ENCODE data around the gene ZC2HC1B. TPM values are rescaled to one million over a fixed set of nuclear protein-coding genes. Genes with fewer than 3 reads are reported as not detected.

Gene ZC2HC1B
- total and polyA plus RNA-seq, 10 donors, result 0.17 to 0.85 (median 0.30) TPM; not detected in 5

GRCh38 chr6:143936778-143937667 is 72.7 kb downstream of the ZC2HC1B start:
- Histone ChIP-seq H3K9me3 (peaks cover 0 to 16% (median 7%) of the 10 kb centered on the region in 8 donors), H3K27me3 (replicated peaks in 1 of 7) (no peaks in the 10 kb centered on the region), H3K4me1 (no peaks in the 10 kb centered on the region), H3K27ac (no peak overlapping the region), H3K36me3 (peaks cover 0 to 6% (median 0%) of the 10 kb centered on the region in 6 donors), H3K4me3 (no peak overlapping the region)
- TF ChIP-seq POLR2A (IDR thresholded peaks at IDR 0.05), result no peak
- TF ChIP-seq, protein P1, sequence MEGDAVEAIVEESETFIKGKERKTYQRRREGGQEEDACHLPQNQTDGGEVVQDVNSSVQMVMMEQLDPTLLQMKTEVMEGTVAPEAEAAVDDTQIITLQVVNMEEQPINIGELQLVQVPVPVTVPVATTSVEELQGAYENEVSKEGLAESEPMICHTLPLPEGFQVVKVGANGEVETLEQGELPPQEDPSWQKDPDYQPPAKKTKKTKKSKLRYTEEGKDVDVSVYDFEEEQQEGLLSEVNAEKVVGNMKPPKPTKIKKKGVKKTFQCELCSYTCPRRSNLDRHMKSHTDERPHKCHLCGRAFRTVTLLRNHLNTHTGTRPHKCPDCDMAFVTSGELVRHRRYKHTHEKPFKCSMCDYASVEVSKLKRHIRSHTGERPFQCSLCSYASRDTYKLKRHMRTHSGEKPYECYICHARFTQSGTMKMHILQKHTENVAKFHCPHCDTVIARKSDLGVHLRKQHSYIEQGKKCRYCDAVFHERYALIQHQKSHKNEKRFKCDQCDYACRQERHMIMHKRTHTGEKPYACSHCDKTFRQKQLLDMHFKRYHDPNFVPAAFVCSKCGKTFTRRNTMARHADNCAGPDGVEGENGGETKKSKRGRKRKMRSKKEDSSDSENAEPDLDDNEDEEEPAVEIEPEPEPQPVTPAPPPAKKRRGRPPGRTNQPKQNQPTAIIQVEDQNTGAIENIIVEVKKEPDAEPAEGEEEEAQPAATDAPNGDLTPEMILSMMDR (IDR thresholded peaks at IDR 0.05 in 8 of 11, conservative IDR thresholded peaks at IDR 0.05 in 3 of 11), result no peak
- no peak for TF ChIP-seq POLR2AphosphoS5 (IDR thresholded peaks at IDR 0.05)
- DNase-seq, result no peak
- 77 to 90% (median 83%) methylated on average over 5 of the region's 5 CpGs for WGBS, 5 donors
- intact Hi-C loops (cut with DNase I; ENCODE audit: low total_unique reads), result no loop called here

GRCh38 chr6:143937668-143937970 is 73.3 kb downstream of the ZC2HC1B start:
- TF ChIP-seq POLR2A (IDR thresholded peaks at IDR 0.05), result no peak
- Histone ChIP-seq H3K36me3 (peaks cover 0 to 6% (median 0%) of the 10 kb centered on the region in 6 donors), H3K9me3 (peaks cover 0 to 10% (median 2%) of the 10 kb centered on the region in 8 donors), H3K27me3 (replicated peaks in 1 of 7) (no peaks in the 10 kb centered on the region), H3K4me3 (no peak overlapping the region), H3K27ac (no peak overlapping the region), H3K4me1 (no peaks in the 10 kb centered on the region)
- no peak for DNase-seq
- WGBS, 5 donors, result 87 to 98% (median 94%) methylated on average over 1 of the region's 1 CpG
- intact Hi-C loops (cut with DNase I; ENCODE audit: low total_unique reads), result no loop called here

DNA sequence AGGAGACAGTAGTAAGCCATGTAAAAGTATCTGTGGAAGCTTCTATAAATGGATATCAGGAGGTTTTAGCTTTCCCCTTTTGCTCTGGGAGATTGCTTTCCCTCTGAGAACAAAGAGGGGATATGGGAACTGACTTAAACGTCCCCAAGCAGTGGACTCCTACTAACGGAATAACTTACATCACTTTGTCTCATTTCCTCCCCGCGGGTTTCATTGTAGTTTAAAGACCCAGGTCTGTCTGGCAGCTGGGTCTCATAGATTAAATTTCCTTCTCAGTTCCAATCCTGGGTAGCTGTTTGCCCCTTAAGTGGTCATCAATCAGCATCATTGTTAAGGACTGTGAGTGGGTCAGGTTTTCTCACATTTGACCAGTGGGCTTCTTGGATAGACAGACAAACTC is 75.1 kb downstream of the ZC2HC1B start:
- Histone ChIP-seq H3K9me3 (no peaks in the 10 kb centered on the region), H3K4me1 (no peaks in the 10 kb centered on the region), H3K4me3 (no peak overlapping the region), H3K36me3 (peaks cover 0 to 6% (median 0%) of the 10 kb centered on the region in 6 donors), H3K27ac (no peak overlapping the region), H3K27me3 (replicated peaks in 1 of 7) (no peaks in the 10 kb centered on the region)
- WGBS, 5 donors, result 13 to 34% (median 22%) methylated on average over 4 of the region's 4 CpGs
- DNase-seq, result no peak
- no peak for TF ChIP-seq POLR2A (IDR thresholded peaks at IDR 0.05)
- TF ChIP-seq, protein P1 (IDR thresholded peaks at IDR 0.05 in 8 of 11, conservative IDR thresholded peaks at IDR 0.05 in 3 of 11), result no peak
- no peak for TF ChIP-seq POLR2AphosphoS5 (IDR thresholded peaks at IDR 0.05)
- intact Hi-C loops (cut with DNase I; ENCODE audit: low total_unique reads), result no loop called here

DNA sequence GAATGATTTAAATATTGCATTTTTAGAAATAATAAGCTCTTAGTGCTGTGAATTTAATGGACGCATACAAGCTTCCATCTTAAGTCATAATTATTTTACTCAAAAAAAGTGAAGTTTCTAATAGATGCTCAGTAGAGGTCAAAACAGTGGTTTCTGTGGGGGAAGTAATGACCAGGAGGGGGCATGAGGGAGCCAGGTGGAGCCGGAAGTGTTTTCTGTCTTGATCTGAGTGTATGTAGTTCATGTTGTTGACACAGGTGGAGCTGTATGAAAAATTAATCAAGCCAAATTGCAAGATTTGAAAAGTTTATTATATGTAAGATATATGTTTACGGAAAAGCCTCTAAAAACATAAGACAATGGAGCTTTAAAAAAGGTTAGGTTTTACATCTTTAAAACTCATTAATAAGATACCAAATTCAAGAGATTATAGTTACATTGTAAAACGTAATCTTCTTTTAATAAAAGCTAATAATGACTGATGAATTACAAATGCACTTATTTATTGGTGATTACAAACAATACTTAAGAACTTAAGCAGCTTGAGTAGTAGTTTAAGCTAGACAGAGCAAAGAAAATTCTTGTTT is 75.8 kb downstream of the ZC2HC1B start:
- no peak for DNase-seq
- Histone ChIP-seq H3K27me3 (replicated peaks in 1 of 7) (no peaks in the 10 kb centered on the region), H3K4me1 (no peaks in the 10 kb centered on the region), H3K36me3 (peaks cover 0 to 6% (median 0%) of the 10 kb centered on the region in 6 donors), H3K9me3 (no peaks in the 10 kb centered on the region), H3K27ac (no peak overlapping the region), H3K4me3 (no peak overlapping the region)
- intact Hi-C loops (cut with DNase I; ENCODE audit: low total_unique reads), result no loop called here
- WGBS, 5 donors, result 36 to 64% (median 47%) methylated on average over 4 of the region's 4 CpGs
- TF ChIP-seq POLR2AphosphoS5 (IDR thresholded peaks at IDR 0.05), result no peak
- TF ChIP-seq, protein P1 (IDR thresholded peaks at IDR 0.05 in 8 of 11, conservative IDR thresholded peaks at IDR 0.05 in 3 of 11), result peak; percentile 40 to 79 (median 67)
- TF ChIP-seq POLR2A (IDR thresholded peaks at IDR 0.05), result no peak

All from spleen (tissue), 11 donors.